ENCODE measurements around the gene POU4F3. TPM values are rescaled to one million over a fixed set of nuclear protein-coding genes. Genes with fewer than 3 reads are reported as not detected.
"Not testable (repeated sequence)": the region's sequence is repeated elsewhere in the genome, so short reads cannot be mapped to it uniquely, and the experiment has no call there.

The POU4F3 gene, protein sequence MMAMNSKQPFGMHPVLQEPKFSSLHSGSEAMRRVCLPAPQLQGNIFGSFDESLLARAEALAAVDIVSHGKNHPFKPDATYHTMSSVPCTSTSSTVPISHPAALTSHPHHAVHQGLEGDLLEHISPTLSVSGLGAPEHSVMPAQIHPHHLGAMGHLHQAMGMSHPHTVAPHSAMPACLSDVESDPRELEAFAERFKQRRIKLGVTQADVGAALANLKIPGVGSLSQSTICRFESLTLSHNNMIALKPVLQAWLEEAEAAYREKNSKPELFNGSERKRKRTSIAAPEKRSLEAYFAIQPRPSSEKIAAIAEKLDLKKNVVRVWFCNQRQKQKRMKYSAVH
- total RNA-seq, result not detected

- Histone ChIP-seq H3K4me3 (no peak within 1 kb of the TSS), H3K27ac (no peak within 1 kb of the TSS), H3K27me3 (peaks cover 99% of the 10 kb centered on the region), H3K9me3 (no peaks in the 10 kb centered on the region), H3K4me1 (peaks cover 0 to 16% (median 0%) of the 10 kb centered on the region in 3 donors), H3K36me3 (no peaks in the 10 kb centered on the region)
- WGBS, 2 donors (ENCODE audit: low coverage in 1 of 2), result 1 to 2% methylated on average over 14 to 28 of the region's 70 CpGs
- no peak for ATAC-seq
- TF ChIP-seq POLR2A (IDR thresholded peaks at IDR 0.05), result no peak
- TF ChIP-seq EP300 (IDR thresholded peaks at IDR 0.05), result no peak
- TF ChIP-seq, protein P1, sequence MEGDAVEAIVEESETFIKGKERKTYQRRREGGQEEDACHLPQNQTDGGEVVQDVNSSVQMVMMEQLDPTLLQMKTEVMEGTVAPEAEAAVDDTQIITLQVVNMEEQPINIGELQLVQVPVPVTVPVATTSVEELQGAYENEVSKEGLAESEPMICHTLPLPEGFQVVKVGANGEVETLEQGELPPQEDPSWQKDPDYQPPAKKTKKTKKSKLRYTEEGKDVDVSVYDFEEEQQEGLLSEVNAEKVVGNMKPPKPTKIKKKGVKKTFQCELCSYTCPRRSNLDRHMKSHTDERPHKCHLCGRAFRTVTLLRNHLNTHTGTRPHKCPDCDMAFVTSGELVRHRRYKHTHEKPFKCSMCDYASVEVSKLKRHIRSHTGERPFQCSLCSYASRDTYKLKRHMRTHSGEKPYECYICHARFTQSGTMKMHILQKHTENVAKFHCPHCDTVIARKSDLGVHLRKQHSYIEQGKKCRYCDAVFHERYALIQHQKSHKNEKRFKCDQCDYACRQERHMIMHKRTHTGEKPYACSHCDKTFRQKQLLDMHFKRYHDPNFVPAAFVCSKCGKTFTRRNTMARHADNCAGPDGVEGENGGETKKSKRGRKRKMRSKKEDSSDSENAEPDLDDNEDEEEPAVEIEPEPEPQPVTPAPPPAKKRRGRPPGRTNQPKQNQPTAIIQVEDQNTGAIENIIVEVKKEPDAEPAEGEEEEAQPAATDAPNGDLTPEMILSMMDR (IDR thresholded peaks at IDR 0.05), result no peak
- no peak for TF ChIP-seq POLR2AphosphoS5 (IDR thresholded peaks at IDR 0.05)
These were observed at the start of gene POU4F3 for GRCh38 chr5:146338774-146339714. TSS of gene POU4F3 (plus strand) at chr5:146338839. CDS start at chr5:146339113, 274 bp downstream.

DNA sequence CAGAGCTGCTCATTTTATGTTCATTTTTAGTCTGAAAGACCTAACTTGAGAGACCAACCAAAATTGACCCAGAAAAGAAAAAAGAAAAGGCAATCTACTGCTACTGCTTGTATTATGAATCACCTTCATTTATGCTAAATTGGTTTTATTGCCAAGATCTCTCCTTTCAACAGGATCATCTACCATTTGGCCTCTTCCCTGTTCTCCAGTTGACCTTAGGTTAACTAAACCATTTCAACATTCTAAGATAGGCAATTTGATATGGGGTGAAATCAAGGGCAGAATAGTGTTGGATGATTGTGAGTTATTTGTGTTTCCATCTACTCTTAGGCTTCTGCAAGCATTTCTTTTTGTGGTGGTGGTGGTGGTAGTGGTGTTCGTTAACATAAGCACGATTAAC, 48.3 kb upstream of the POU4F3 start:
- Histone ChIP-seq H3K27ac (no peak overlapping the region), H3K27me3 (no peaks in the 10 kb centered on the region), H3K36me3 (peaks cover 0 to 20% of the 10 kb centered on the region in 2 donors), H3K4me1 (no peaks in the 10 kb centered on the region), H3K4me3 (no peak overlapping the region), H3K9me3 (no peaks in the 10 kb centered on the region)
- no peak for ATAC-seq
- TF ChIP-seq EP300 (IDR thresholded peaks at IDR 0.05), result no peak
- TF ChIP-seq POLR2A (IDR thresholded peaks at IDR 0.05), result no peak
- TF ChIP-seq, protein P1 (IDR thresholded peaks at IDR 0.05), result no peak
- TF ChIP-seq POLR2AphosphoS5 (IDR thresholded peaks at IDR 0.05), result no peak
- WGBS, 2 donors (ENCODE audit: low coverage in 1 of 2), result 73 to 96% methylated on average over 2 of the region's 2 CpGs

- ATAC-seq, result no peak
- no peaks in the 10 kb centered on the region for H3K27me3 ChIP-seq
- no peak overlapping the region for H3K4me3 ChIP-seq
- TF ChIP-seq EP300 (IDR thresholded peaks at IDR 0.05), result no peak
- TF ChIP-seq POLR2AphosphoS5 (IDR thresholded peaks at IDR 0.05), result no peak
- no peak for TF ChIP-seq POLR2A (IDR thresholded peaks at IDR 0.05)
- TF ChIP-seq, protein P1 (IDR thresholded peaks at IDR 0.05), result peak in 3 of 4 experiments; percentile 17 to 61 (median 42)
- no peaks in the 10 kb centered on the region for H3K9me3 ChIP-seq
- no peak overlapping the region for H3K27ac ChIP-seq
- H3K36me3 ChIP-seq, result peaks cover 0 to 12% of the 10 kb centered on the region in 2 donors
- 20 to 21% methylated on average over 5 of the region's 5 CpGs for WGBS, 2 donors (ENCODE audit: low coverage in 1 of 2)
- H3K4me1 ChIP-seq, result no peaks in the 10 kb centered on the region
These were observed 47.1 kb upstream of the POU4F3 start for GRCh38 chr5:146291421-146292074.

- Histone ChIP-seq H3K9me3 (no peaks in the 10 kb centered on the region), H3K27me3 (no peaks in the 10 kb centered on the region), H3K4me1 (no peaks in the 10 kb centered on the region), H3K36me3 (no peaks in the 10 kb centered on the region), H3K27ac (no peak overlapping the region), H3K4me3 (no peak overlapping the region)
- TF ChIP-seq POLR2A (IDR thresholded peaks at IDR 0.05) (no peak), EP300 (IDR thresholded peaks at IDR 0.05) (no peak), POLR2AphosphoS5 (IDR thresholded peaks at IDR 0.05) (no peak)
- TF ChIP-seq, protein P1 (IDR thresholded peaks at IDR 0.05), result no peak
- WGBS, 2 donors (ENCODE audit: low coverage in 1 of 2), result 74 to 79% methylated on average over 5 to 6 of the region's 7 CpGs
- ATAC-seq, result no peak
These were observed 42.4 kb upstream of the POU4F3 start for GRCh38 chr5:146296245-146296644.

GRCh38 chr5:146298920-146299319, 39.7 kb upstream of the POU4F3 start:
- H3K27me3 ChIP-seq, H3K9me3 ChIP-seq, H3K27ac ChIP-seq, H3K4me3 ChIP-seq, H3K36me3 ChIP-seq, ATAC-seq, H3K4me1 ChIP-seq: not testable (repeated sequence)
- 95 to 100% methylated on average over 2 to 3 of the region's 3 CpGs for WGBS, 2 donors (ENCODE audit: low coverage in 1 of 2)
